GM12878 (cell line): ENCODE data around the gene GPR31. TPM values are rescaled to one million over a fixed set of nuclear protein-coding genes. Genes with fewer than 3 reads are reported as not detected.
A peak's percentile ranks its signal among the peaks of the same experiment; 100 is the strongest.

Experiments used
- ATAC-seq: fragments of 200-7000 bp; cut with Tn5 transposase; 3 replicates; pipeline ENCODE4 v1.9.1; 2020; ENCODE audit warnings: mild to moderate bottlenecking, moderate library complexity
- BruUV-seq: library from RNA; stranded (reverse); fragments of 400-500 nt; replicated peaks from 2 replicates; lab custom pipeline; 2021; lab: Mats Ljungman, UMichigan
- CTCF ChIA-PET: fragments of 300-600 bp; sonication (Branson Sonifier 250); formaldehyde crosslinking; extraction: SDS; loops from one replicate; lab custom pipeline; 2021; ENCODE audit warnings: inconsistent platforms; lab: Yijun Ruan, JAX
- POLR2A ChIA-PET: fragments of 350-600 bp; formaldehyde crosslinking; extraction: SDS; loops from one replicate; lab custom pipeline; 2021; ENCODE audit warnings: inconsistent platforms; lab: Charles Lee
- RAD21 ChIA-PET: fragments of 300-600 bp; sonication (Branson Sonifier 250); formaldehyde crosslinking; loops from one replicate; lab custom pipeline; 2023; ENCODE audit warnings: antibody characterized with exemption; ENCODE audit not compliant: unreplicated experiment; lab: Charles Lee
- SMC1A ChIA-PET: fragments of 300-600 bp; sonication (Branson Sonifier 250); formaldehyde crosslinking; loops from one replicate; lab custom pipeline; 2023; ENCODE audit not compliant: unreplicated experiment, uncharacterized antibody; lab: Charles Lee
- DNase-seq: peaks from one replicate; pipeline ENCODE4 v3.0.0-alpha.2; 2011; ENCODE audit warnings: low read depth, low spot score
- FAIRE-seq: peaks from 3 replicates; lab custom pipeline; 2011; peaks lifted over from hg19 to GRCh38; lab: Jason Lieb, UNC
- H2AFZ ChIP-seq: 2 replicates; pipeline ENCODE4 v1.6.0; 2011; ENCODE audit warnings: low read depth, low read length, control low read depth; ENCODE audit not compliant: control insufficient read depth
- H3K27ac ChIP-seq: 2 replicates; pipeline ENCODE4 v1.5.1; 2011; ENCODE audit warnings: control low read depth; ENCODE audit not compliant: control insufficient read depth, insufficient read depth
- H3K27me3 ChIP-seq, 2 experiments: replicated peaks in 1 of 2; 2 replicates each; pipeline versions ENCODE4 v1.6.0 to v1.6.1; 2011; ENCODE audit warnings: low read length in 1 of 2; ENCODE audit not compliant: control insufficient read depth in 2 of 2, insufficient read depth in 2 of 2
- H3K36me3 ChIP-seq, 2 experiments: 2 replicates each; pipeline ENCODE4 v1.5.1; 2011; ENCODE audit warnings: low read length in 1 of 2; ENCODE audit not compliant: control insufficient read depth in 2 of 2, insufficient read depth in 2 of 2
- H3K4me1 ChIP-seq: 2 replicates; pipeline ENCODE4 v1.6.1; 2011; ENCODE audit warnings: mild to moderate bottlenecking, low read length, moderate library complexity, mixed read lengths; ENCODE audit not compliant: control insufficient read depth, insufficient read depth
- H3K4me2 ChIP-seq: 2 replicates; pipeline ENCODE4 v1.6.0; 2011; ENCODE audit warnings: control low read depth; ENCODE audit not compliant: control insufficient read depth, insufficient read depth
- H3K4me3 ChIP-seq: fragments of 200-600 bp; sonication (generic); 2 replicates; pipeline ENCODE4 v1.5.1; 2016
- H3K79me2 ChIP-seq: 2 replicates; pipeline ENCODE4 v1.6.0; 2011; ENCODE audit warnings: low read length; ENCODE audit not compliant: control insufficient read depth, insufficient read depth
- H3K9ac ChIP-seq: 2 replicates; pipeline ENCODE4 v1.8.0; 2011; ENCODE audit warnings: low read length, control low read depth, mixed read lengths; ENCODE audit not compliant: control insufficient read depth, insufficient read depth
- H3K9me3 ChIP-seq: replicated peaks from 3 replicates; pipeline ENCODE4 v1.5.1; 2011; ENCODE audit warnings: mild to moderate bottlenecking, low read length; ENCODE audit not compliant: control insufficient read depth, insufficient read depth
- H4K20me1 ChIP-seq: 2 replicates; pipeline ENCODE4 v1.6.0; 2011; ENCODE audit not compliant: control insufficient read depth, insufficient read depth
- CUX1 ChIP-seq: IDR thresholded peaks from 2 replicates; pipeline ENCODE4 v1.6.1; 2012; ENCODE audit warnings: improper control_type of control experiment, low read depth, low read length; ENCODE audit not compliant: insufficient replicate concordance
- IKZF1 ChIP-seq: fragments of 450-650 bp; conservative IDR thresholded peaks from 2 replicates; pipeline ENCODE4 v1.6.1; 2017; ENCODE audit warnings: antibody characterized with exemption, mild to moderate bottlenecking
- KAT2A ChIP-seq: conservative IDR thresholded peaks from 2 replicates; pipeline ENCODE4 v1.6.1; 2011; ENCODE audit warnings: low read depth, low read length; ENCODE audit not compliant: control insufficient read depth
- MTA2 ChIP-seq: fragments of 450-650 bp; IDR thresholded peaks from 2 replicates; pipeline ENCODE4 v1.6.1; 2016; ENCODE audit warnings: low read depth, mild to moderate bottlenecking, moderate library complexity
- NBN ChIP-seq: fragments of 450-650 bp; IDR thresholded peaks from 2 replicates; pipeline ENCODE4 v1.6.1; 2016
- NFYA ChIP-seq: IDR thresholded peaks from 2 replicates; pipeline ENCODE4 v1.6.1; 2011; ENCODE audit warnings: low read depth, mild to moderate bottlenecking, low read length, improper control_type of control experiment, borderline replicate concordance
- RUNX3 ChIP-seq: IDR thresholded peaks from 2 replicates; pipeline ENCODE4 v1.6.1; 2012; ENCODE audit warnings: low read length, inconsistent platforms
- TARDBP ChIP-seq: IDR thresholded peaks from 2 replicates; pipeline ENCODE4 v1.6.1; 2016; ENCODE audit warnings: borderline replicate concordance
- TCF7 ChIP-seq: IDR thresholded peaks from 2 replicates; pipeline ENCODE4 v1.6.1; 2014; ENCODE audit warnings: antibody characterized with exemption, borderline replicate concordance
- ZNF217 ChIP-seq: fragments of 450-650 bp; IDR thresholded peaks from 2 replicates; pipeline ENCODE4 v1.6.1; 2017; ENCODE audit warnings: antibody characterized with exemption, mild to moderate bottlenecking
- WGBS: methylation state at CpG from one replicate; pipeline ENCODE4 v1.1.6; 2016; ENCODE audit warnings: low lambda C conversion rate; ENCODE audit not compliant: insufficient replicate concordance, insufficient coverage; ENCODE audit errors: missing lambda C conversion rate; 5-methylcytosine and 5-hydroxymethylcytosine counted together
- in situ Hi-C: fragments of 300-500 bp; cut with MboI; formaldehyde crosslinking; loops from 9 replicates; pipeline ENCODE4 v1.14.3; 2018; ENCODE audit warnings: mixed read lengths
- intact Hi-C: fragments of 100-400 bp; cut with micrococcal nuclease; formaldehyde crosslinking; loops from one replicate; pipeline ENCODE4 v1.14.2; 2022; ENCODE audit not compliant: unreplicated experiment
- polyA plus RNA-seq, 11 experiments: library from polyadenylated mRNA; depleted of rRNA in 4 of 11; unstranded in 6 of 11; stranded (reverse) in 5 of 11; fragments of >200 nt; fragmentation: Nextera tagmentation in 4 of 11; fragmentation: Illumina TruSeq in 1 of 11; extraction: Ambion mirVana in 4 of 11; extraction: Trizol in 1 of 11; gene quantifications; 1 replicate in 1 of 11; 2 replicates in 10 of 11; pipeline versions ENCODE4 v1.2.1 to v1.2.3, GENCODE V29; 2011 to 2016; ENCODE audit warnings: inconsistent platforms in 2 of 11, missing spikeins in 2 of 11, low read depth in 1 of 11
- total RNA-seq, 4 experiments: library from RNA; depleted of rRNA in 3 of 4; stranded (reverse); fragments of >200 nt in 3 of 4; fragmentation: Illumina TruSeq in 1 of 4; extraction: Trizol in 1 of 4; gene quantifications; 2 replicates each; pipeline versions ENCODE4 v1.2.1 to v1.2.3, GENCODE V29; 2013 to 2021
- TF ChIP-seq, protein P1 (sequence below): fragments of 450-650 bp; IDR thresholded peaks from 2 replicates; pipeline ENCODE4 v1.6.1; 2017; ENCODE audit warnings: mild to moderate bottlenecking, moderate library complexity

The GPR31 gene
- total and polyA plus RNA-seq, 10 of the 15 experiments (the other 5 are each of a cell fraction or from before 2014, with no cell fraction given): not detected

GRCh38 chr6:167122041-167122826, 35.5 kb downstream of the GPR31 start (continued):
- TF ChIP-seq, protein P1, sequence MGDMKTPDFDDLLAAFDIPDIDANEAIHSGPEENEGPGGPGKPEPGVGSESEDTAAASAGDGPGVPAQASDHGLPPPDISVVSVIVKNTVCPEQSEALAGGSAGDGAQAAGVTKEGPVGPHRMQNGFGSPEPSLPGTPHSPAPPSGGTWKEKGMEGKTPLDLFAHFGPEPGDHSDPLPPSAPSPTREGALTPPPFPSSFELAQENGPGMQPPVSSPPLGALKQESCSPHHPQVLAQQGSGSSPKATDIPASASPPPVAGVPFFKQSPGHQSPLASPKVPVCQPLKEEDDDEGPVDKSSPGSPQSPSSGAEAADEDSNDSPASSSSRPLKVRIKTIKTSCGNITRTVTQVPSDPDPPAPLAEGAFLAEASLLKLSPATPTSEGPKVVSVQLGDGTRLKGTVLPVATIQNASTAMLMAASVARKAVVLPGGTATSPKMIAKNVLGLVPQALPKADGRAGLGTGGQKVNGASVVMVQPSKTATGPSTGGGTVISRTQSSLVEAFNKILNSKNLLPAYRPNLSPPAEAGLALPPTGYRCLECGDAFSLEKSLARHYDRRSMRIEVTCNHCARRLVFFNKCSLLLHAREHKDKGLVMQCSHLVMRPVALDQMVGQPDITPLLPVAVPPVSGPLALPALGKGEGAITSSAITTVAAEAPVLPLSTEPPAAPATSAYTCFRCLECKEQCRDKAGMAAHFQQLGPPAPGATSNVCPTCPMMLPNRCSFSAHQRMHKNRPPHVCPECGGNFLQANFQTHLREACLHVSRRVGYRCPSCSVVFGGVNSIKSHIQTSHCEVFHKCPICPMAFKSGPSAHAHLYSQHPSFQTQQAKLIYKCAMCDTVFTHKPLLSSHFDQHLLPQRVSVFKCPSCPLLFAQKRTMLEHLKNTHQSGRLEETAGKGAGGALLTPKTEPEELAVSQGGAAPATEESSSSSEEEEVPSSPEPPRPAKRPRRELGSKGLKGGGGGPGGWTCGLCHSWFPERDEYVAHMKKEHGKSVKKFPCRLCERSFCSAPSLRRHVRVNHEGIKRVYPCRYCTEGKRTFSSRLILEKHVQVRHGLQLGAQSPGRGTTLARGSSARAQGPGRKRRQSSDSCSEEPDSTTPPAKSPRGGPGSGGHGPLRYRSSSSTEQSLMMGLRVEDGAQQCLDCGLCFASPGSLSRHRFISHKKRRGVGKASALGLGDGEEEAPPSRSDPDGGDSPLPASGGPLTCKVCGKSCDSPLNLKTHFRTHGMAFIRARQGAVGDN: peak; percentile 56; the same call in 1 of the 2 replicates
- peak; percentile 81 for TF ChIP-seq ZNF217
- peak; percentile 16 for TF ChIP-seq IKZF1

GRCh38 chr6:167121335-167121841, 36.4 kb downstream of the GPR31 start:
- Histone ChIP-seq H3K4me2 (peak overlapping the region; percentile 81), H3K27me3 (no peaks in the 10 kb centered on the region), H3K79me2 (peaks cover 9% of the 10 kb centered on the region), H3K36me3 (no peaks in the 10 kb centered on the region), H3K27ac (peak overlapping the region; percentile 66), H3K4me3 (peak overlapping the region; percentile 60; the same call in 1 of the 2 replicates), H4K20me1 (no peaks in the 10 kb centered on the region), H3K9me3 (peaks cover 2% of the 10 kb centered on the region; the same call in 2 of the 3 replicates), H3K9ac (peak overlapping the region; percentile 56), H3K4me1 (peaks cover 65% of the 10 kb centered on the region), H2AFZ (no peak overlapping the region)
- RAD21 ChIA-PET: interaction anchor here (0.8 to 8.3 kb wide), 14 partner anchors 8 to 165 kb away, joined by 3 to 231 read pairs (median 14); partner anchors contain the start of genes CEP43 and RNASET2
- SMC1A ChIA-PET: interaction anchor here (1.1 to 21.7 kb wide), 17 partner anchors 7 to 171 kb away, joined by 3 to 542 read pairs (median 14); partner anchors contain the start of gene CEP43
- 80% methylated on average over 8 of the region's 8 CpGs for WGBS
- no peak for DNase-seq
- CTCF ChIA-PET: interaction anchor here (0.9 to 8.1 kb wide), 11 partner anchors 7 to 346 kb away, joined by 3 to 129 read pairs (median 13); partner anchors contain the start of gene CEP43
- no peak for FAIRE-seq
- POLR2A ChIA-PET: interaction anchor here (0.6 to 14.7 kb wide), 15 partner anchors 7 to 165 kb away, joined by 3 to 279 read pairs (median 9); partner anchors contain the start of gene RNASET2
- intact Hi-C loops: loop anchor here (5.0 to 10.0 kb wide), 2 partner anchors 124 to 167 kb away; partner anchors contain the start of genes CEP43 and RNASET2
- BruUV-seq: no TSS peak
- in situ Hi-C loops: no loop called here
- peak; percentile 3 for ATAC-seq
- TF ChIP-seq TARDBP: no peak
- peak; percentile 13; the same call in 1 of the 2 replicates for TF ChIP-seq MTA2
- TF ChIP-seq RUNX3: no peak
- TF ChIP-seq CUX1: peak; percentile 24
- TF ChIP-seq NBN: no peak
- TF ChIP-seq KAT2A: no peak
- TF ChIP-seq NFYA: no peak
- TF ChIP-seq TCF7: no peak
